ENCODE data around the gene PDLIM7. TPM values are rescaled to one million over a fixed set of nuclear protein-coding genes. Genes with fewer than 3 reads are reported as not detected.

Gene PDLIM7
- total and polyA plus RNA-seq, 10 of the 15 experiments (the other 5 are each of a cell fraction or from before 2014, with no cell fraction given), result 0.82 to 36.6 (median 19.3) TPM

DNA sequence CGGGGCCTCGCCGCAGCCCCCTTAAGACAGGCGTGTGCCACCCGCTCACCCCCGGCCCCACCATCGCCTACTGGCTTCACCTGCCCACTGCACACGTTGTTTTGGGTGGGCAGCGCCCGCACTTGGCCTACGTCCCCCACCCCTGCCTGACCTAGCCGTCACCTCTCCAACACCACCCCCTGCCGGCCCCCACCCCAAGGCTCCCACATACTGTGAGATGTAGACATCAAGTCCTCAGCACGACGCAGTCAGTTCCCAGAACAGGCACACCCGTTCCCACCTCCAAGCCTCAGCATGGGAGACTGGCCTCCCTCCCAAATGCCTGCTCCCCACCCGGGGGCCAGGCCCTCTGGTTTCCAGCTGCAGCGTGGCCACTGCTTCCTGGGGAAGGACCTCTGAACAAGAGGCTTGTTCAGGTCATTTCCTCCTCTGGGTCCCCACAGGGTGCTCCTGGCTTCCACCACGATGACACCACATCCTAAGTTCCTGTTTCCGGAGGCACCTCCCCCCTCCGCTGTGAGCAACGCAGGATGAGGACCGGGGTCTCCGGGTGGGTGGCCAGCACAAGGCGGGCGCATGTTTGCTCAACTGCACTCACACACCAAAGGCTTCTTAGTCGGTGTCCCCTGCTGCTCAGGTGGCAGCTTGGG, 35.3 kb downstream of the PDLIM7 start:
- WGBS (ENCODE audit: insufficient coverage, insufficient replicate concordance, low lambda C conversion rate, missing lambda C conversion rate), result 36% methylated on average over 25 of the region's 27 CpGs
- Histone ChIP-seq H3K9me3 (replicated peaks; ENCODE audit: control insufficient read depth, insufficient read depth, low read length) (no peaks in the 10 kb centered on the region), H3K27me3 (replicated peaks in 1 of 2; ENCODE audit: control insufficient read depth in 2 of 2, insufficient read depth in 2 of 2, low read length in 1 of 2) (no peaks in the 10 kb centered on the region), H3K9ac (ENCODE audit: control insufficient read depth, insufficient read depth, low read length) (no peak overlapping the region), H3K27ac (ENCODE audit: control insufficient read depth, insufficient read depth) (no peak overlapping the region), H3K4me1 (ENCODE audit: control insufficient read depth, insufficient read depth, low read length) (no peaks in the 10 kb centered on the region; the same call in 1 of the 2 replicates), H2AFZ (ENCODE audit: control insufficient read depth, low read depth, low read length) (peak overlapping the region; percentile 7; the same call in 1 of the 2 replicates), H3K4me3 (no peak overlapping the region), H3K36me3 (ENCODE audit: control insufficient read depth in 2 of 2, insufficient read depth in 2 of 2, low read length in 1 of 2) (no peaks in the 10 kb centered on the region), H3K79me2 (ENCODE audit: control insufficient read depth, insufficient read depth, low read length) (no peaks in the 10 kb centered on the region), H3K4me2 (ENCODE audit: control insufficient read depth, insufficient read depth) (0 out of 2 replicates have a peak overlapping the region, but pooled peaks have one; percentile 9), H4K20me1 (ENCODE audit: control insufficient read depth, insufficient read depth) (no peaks in the 10 kb centered on the region)
- in situ Hi-C loops (cut with MboI) (no loop called here), intact Hi-C loops (cut with micrococcal nuclease; ENCODE audit: unreplicated experiment) (no loop called here)
- RAD21 ChIA-PET (ENCODE audit: unreplicated experiment), result no interaction called here
- FAIRE-seq, result no peak
- SMC1A ChIA-PET (ENCODE audit: uncharacterized antibody, unreplicated experiment), result no interaction called here
- CTCF ChIA-PET, result no interaction called here
- POLR2A ChIA-PET, result interaction anchor here (0.6 kb wide), 1 partner anchor 44 kb away, joined by 5 read pairs; no protein-coding TSS in a partner anchor
- no TSS peak for BruUV-seq (replicated peaks)
- TF ChIP-seq RAD21 (IDR thresholded peaks at IDR 0.05; ENCODE audit: insufficient read depth, low read depth, low read length), result no peak
- peak; percentile 25; the same call in 1 of the 2 replicates for TF ChIP-seq IKZF1 (conservative IDR thresholded peaks at IDR 0.05)
- DNase-seq (ENCODE audit: low read depth, low spot score), result no peak
- no peak for ATAC-seq

DNA sequence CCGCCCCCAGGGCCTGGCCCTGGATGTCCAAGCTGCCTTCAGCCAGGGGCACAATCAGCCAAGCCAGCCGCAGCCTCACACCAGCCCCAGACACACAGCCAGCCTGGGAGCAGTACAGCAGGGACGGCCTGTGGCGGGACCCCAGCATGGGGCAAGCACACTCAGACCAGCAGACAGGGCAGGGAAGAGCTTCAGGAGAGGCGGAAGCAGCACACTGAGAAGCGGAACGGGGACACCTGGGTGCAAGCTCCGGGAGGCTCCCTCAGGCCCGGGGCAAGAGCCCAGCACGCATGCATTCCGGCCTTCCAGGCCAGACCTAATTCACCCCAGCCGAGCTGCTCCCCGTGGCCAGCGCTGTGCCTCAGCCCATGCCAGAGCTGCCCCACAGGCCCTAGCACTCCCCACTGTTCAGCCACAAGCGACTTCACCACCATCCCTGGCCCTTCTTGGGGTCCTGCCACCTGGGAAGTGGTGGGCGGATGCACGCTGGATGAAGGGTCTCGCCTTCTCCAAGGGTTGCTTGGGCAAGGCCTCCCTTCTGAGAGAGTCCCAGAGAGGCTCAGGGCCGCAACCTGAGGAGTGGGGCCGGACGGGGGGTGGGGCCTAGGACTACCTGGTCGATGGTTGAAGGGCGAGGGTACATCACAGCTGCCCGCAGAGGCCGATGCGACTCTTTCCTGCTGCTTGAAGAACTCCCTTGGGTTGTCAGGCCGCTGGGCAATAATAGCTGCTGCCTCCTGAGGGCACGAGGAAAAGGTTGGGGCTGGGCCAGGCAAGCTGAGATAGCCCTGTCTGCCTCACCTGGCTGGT, 37.4 kb downstream of the PDLIM7 start:
- H3K4me2 ChIP-seq (ENCODE audit: control insufficient read depth, insufficient read depth), result no peak overlapping the region
- ChIA-PET CTCF (interaction anchor here (0.5 to 1.3 kb wide), 3 partner anchors 12 to 721 kb away, joined by 3 read pairs; no protein-coding TSS in a partner anchor), POLR2A (interaction anchor here (1.1 kb wide), 1 partner anchor 72 kb away, joined by 3 read pairs; no protein-coding TSS in a partner anchor), SMC1A (ENCODE audit: uncharacterized antibody, unreplicated experiment) (no interaction called here), RAD21 (ENCODE audit: unreplicated experiment) (no interaction called here)
- no peak overlapping the region for H2AFZ ChIP-seq (ENCODE audit: control insufficient read depth, low read depth, low read length)
- no peaks in the 10 kb centered on the region for H3K79me2 ChIP-seq (ENCODE audit: control insufficient read depth, insufficient read depth, low read length)
- BruUV-seq (replicated peaks), result no TSS peak
- no peaks in the 10 kb centered on the region; the same call in 1 of the 2 replicates for H3K4me1 ChIP-seq (ENCODE audit: control insufficient read depth, insufficient read depth, low read length)
- H3K36me3 ChIP-seq (ENCODE audit: control insufficient read depth in 2 of 2, insufficient read depth in 2 of 2, low read length in 1 of 2), result no peaks in the 10 kb centered on the region
- in situ Hi-C loops (cut with MboI) (no loop called here), intact Hi-C loops (cut with micrococcal nuclease; ENCODE audit: unreplicated experiment) (no loop called here)
- TF ChIP-seq MYB (IDR thresholded peaks at IDR 0.05; ENCODE audit: borderline replicate concordance, low read depth, low read length) (no peak), YY1 (IDR thresholded peaks at IDR 0.05; ENCODE audit: low read depth, low read length) (no peak), ZZZ3 (IDR thresholded peaks at IDR 0.05; ENCODE audit: control insufficient read depth, insufficient read length, low read depth) (no peak)
- TF ChIP-seq, protein P1, sequence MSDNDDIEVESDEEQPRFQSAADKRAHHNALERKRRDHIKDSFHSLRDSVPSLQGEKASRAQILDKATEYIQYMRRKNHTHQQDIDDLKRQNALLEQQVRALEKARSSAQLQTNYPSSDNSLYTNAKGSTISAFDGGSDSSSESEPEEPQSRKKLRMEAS (IDR thresholded peaks at IDR 0.05; ENCODE audit: low read depth, low read length), result no peak
- no peak overlapping the region for H3K27ac ChIP-seq (ENCODE audit: control insufficient read depth, insufficient read depth)
- DNase-seq (ENCODE audit: low read depth, low spot score) (no peak), ATAC-seq (no peak), FAIRE-seq (no peak)
- no peaks in the 10 kb centered on the region for H4K20me1 ChIP-seq (ENCODE audit: control insufficient read depth, insufficient read depth)
- 68% methylated on average over 27 of the region's 28 CpGs for WGBS (ENCODE audit: insufficient coverage, insufficient replicate concordance, low lambda C conversion rate, missing lambda C conversion rate)
- H3K4me3 ChIP-seq, result no peak overlapping the region
- no peaks in the 10 kb centered on the region for H3K9me3 ChIP-seq (replicated peaks; ENCODE audit: control insufficient read depth, insufficient read depth, low read length)
- H3K27me3 ChIP-seq (replicated peaks in 1 of 2; ENCODE audit: control insufficient read depth in 2 of 2, insufficient read depth in 2 of 2, low read length in 1 of 2), result no peaks in the 10 kb centered on the region
- no peak overlapping the region for H3K9ac ChIP-seq (ENCODE audit: control insufficient read depth, insufficient read depth, low read length)

Measured in GM12878 (cell line).